DOHH2 (cell line): Measurements from ENCODE around the gene TMEM132D.

Experiments used
- CTCF ChIP-seq: fragments of 200-600 bp; sonication (generic); IDR thresholded peaks from one replicate; pipeline ENCODE4 v1.5.1; 2014; ENCODE audit warnings: antibody characterized with exemption, mild to moderate bottlenecking, low read depth, low read length; ENCODE audit not compliant: poor library complexity, severe bottlenecking
- EZH2phosphoT487 ChIP-seq: fragments of 200-600 bp; sonication (generic); IDR thresholded peaks from 2 replicates; pipeline ENCODE4 v1.6.1; 2017; ENCODE audit warnings: borderline replicate concordance, mild to moderate bottlenecking, antibody characterized with exemption, low read length, moderate library complexity, mixed read lengths

GRCh38 chr12:129372876-129373275, 530.9 kb downstream of the TMEM132D start:
- TF ChIP-seq CTCF (no peak), EZH2phosphoT487 (no peak)
